HG03432 (cell line): Measurements from ENCODE around the gene HSP90AA1.
"Not testable (repeated sequence)": the region's sequence is repeated elsewhere in the genome, so short reads cannot be mapped to it uniquely, and the experiment has no call there.

Experiments used
- ATAC-seq: cut with Tn5 transposase; IDR thresholded peaks from one replicate; pipeline ENCODE4 v1.9.1; 2021; ENCODE audit warnings: mild to moderate bottlenecking, moderate library complexity; ENCODE audit not compliant: unreplicated experiment

Gene HSP90AA1

DNA sequence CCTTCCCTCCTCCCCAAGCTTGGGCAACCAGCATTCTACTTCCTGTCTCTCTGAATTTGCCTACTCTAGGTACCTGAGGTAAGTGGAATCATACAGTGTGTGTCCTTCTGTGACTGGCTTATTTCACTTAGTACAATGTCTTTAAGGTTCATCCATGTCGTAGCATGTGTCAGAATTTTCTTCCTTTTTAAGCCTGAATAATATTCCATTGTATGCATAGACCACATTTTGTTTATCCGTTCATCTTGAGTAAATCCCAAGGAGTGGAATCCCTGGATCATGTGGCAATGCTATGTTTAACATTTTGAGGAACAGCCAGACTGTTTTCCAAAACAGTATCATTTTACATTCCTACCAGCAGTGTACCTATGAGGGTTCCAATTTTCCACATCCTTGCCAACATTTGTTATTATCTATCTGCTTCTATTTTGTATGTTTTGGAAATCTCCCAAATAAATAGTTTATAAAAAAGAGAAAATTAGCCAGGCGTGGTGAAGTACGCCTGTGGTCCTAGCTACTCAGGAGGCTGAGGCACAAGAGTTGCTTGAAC is 12.4 kb downstream of the HSP90AA1 start:
- ATAC-seq, result no peak

DNA sequence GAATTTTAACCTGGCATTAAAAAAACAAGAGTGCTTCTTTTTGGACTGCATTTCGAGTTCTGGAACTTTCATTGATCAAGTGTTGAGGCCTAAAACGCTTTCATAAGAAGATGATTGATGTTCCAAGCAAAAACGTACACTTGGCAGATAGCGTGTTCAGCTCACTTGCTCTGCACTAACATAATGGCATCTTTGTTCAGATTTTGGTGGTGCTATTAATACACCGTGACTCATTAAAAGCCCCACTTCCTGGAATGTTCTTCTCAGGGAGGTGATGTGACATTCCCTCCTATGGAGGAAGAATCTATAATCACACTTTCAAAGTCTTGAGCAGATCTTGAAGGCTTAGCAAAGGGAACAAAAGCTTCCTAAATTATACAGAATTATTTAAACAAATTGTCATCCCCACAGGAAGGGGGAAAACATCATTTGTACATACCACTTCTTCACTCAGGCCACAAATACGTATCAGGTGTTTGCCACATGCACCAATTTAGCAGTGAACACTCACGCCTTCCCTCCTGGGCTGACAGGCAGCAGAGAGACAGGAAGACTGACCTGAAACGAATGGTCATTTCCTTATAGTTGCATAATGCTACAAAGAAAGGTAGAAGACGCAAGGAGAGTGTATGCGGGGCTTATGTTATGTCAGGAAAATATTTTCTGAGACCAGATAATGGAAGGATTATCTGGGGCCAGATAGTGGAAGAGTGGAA is 15.4 kb downstream of the HSP90AA1 start:
- ATAC-seq, result no peak

DNA sequence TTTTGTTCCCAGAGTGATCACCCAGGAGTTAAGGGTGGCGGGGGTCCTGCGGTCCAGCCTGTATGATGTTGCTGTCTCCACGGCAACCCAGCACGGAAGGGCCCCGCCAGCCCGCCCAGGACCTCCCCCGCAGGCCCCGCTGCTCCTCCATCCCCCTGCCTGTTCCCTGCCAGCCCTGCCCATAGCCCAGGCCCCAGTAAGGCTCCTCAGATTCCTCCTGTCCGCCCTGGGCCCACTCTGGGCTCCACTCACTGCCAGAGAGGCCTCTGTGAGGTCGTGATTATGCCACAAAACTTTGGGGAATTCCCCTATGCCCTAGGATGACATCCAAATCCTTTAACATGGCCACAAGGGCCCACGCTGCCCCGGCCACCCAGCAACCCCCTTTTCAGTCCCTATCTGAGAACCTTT is 20.8 kb downstream of the HSP90AA1 start:
- no peak for ATAC-seq

DNA sequence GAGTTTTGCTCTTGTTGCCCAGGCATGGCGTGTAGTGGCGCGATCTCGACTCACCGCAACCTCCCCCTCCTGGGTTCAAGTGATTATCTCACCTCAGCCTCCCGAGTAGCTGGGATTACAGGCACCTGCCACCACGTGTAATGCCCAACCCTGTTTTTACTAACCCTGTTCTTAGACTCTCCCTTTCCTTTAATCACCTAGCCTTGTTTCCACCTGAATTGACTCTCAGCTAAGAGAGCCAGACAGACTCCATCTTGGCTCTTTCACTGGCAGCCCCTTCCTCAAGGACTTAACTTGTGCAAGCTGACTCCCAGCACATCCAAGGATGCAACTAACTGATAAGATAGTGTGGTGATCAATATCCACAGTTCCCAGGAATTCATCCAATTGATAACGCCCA is 22.3 kb downstream of the HSP90AA1 start:
- ATAC-seq, result not testable (repeated sequence)

DNA sequence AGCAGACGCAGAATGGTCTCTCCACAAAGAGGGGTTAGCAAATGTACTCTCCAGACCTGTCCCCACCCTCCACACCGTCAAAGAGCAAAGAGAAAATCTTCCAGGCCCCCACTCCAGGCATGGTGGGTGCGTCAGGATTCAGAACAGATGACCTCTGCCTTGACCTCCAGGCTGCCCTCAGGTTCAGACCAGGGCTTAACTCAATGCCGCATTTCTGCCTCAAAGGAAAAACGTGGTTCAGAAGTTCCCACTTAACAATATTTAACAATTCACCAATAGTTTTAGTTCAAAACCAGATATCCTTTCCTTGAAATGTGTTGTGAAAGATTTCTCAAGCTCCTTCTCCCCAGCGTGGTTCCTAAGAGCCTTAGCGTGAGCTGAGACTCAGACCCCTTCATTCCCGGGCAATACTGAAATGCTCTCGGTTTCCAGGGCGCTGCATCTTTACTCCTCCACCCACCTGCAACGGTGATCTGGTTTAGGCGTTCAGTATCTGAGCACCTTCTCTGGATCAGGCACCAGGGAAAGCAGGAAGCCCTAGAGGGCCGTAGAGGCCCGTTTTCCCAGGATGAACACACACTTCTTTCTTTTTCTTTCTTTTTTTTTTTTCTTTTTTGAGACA is 22.9 kb downstream of the HSP90AA1 start:
- no peak for ATAC-seq

DNA sequence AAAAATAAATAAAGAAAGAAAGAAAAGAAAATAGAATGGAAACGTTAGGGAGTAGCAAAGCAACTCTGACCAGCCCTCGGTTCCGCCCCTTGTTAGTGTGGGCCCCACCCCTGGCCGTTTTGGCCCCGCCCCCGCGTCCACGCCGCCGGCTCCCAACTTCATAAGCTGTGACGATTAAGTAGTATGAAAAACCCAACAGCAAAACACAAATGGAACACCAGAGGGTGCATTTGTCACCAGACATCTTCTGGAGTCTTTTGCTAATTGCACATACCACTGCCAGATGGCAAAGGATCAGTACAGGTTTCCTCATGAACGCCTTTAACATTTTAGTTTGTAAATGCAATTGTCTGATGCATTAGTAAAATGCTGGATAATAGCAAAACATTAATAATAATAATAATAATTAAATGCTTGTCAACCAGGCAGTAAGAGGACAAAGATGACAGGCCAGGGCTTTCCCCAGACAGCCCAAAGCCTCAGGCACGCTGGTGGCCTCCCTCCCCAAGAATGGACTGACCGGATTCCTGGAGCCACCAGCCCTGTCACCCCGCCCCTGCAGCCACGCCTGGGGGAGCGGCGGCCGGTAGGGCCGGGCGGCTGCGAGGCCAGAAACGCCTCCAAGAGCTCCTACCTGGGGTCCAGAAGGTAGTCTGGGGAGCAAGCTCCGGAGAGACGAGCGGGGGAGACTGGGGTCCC is 23.6 kb downstream of the HSP90AA1 start:
- ATAC-seq, result no peak

DNA sequence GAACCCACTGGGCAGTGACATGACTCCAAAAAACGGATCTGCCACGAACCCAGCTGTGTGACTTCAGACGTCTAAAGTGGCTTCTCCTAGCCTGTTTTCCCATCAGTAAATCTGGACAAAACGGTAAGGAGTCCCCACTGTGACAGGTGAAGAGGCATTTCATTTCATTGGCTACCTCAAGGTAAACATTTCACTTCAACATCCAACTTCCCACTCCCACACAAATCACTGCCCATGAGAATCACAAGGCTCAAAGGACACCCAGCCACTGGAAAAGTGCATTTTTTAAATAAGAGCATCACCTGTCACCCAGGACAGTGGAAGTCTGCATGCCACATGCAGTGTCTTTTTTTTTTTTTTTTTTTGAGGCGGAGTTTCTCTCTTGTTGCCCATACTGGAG is 27.9 kb downstream of the HSP90AA1 start:
- ATAC-seq, result no peak

DNA sequence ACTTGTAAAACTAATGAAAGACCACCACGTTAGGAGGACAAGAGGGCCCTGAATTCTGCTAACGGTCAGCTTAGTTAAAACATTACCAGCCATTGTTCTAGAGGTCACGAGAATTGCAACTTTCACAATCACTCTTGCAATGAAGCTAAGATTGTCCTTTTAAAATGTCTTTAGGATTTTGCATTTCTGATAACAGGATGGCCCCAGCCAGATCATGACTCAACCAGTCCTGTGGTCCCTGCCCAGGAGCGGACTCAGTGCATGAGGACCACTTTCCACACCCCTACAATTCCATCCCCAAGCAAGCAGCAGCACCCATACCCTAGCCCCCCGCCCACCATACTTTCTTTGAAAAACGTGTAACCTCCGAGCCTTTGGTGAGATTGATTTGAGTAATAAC is 28.7 kb downstream of the HSP90AA1 start:
- ATAC-seq, result no peak

DNA sequence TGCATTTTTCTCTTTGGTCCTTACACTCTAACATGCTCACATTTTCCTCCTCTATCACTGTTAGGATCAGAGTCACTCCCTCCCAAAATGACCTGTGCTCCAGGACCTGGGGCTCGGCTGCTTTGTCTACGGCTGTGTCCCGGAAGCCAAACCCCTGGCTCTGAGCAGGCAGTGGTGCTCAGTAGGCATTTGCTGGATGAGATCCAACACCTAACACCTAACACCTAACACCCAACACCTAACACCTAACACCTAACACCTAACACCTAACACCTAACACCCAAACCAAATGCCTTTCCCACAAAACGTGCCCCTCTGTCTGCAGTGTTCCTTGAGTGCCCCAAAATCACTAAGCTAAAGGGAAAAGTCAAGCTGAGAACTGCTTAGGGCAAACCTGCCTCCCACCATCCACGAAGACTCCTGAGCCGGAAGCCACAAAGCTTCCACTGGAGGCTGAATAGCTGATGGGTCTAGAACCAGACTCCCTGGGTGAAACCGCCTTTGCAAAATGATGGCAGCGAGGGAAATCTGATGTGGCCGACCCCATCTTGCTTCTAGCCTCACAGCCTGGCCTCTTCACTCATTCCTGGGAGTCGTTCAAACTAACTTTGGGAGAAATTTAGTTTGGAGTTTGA is 29.2 kb downstream of the HSP90AA1 start:
- ATAC-seq, result no peak

DNA sequence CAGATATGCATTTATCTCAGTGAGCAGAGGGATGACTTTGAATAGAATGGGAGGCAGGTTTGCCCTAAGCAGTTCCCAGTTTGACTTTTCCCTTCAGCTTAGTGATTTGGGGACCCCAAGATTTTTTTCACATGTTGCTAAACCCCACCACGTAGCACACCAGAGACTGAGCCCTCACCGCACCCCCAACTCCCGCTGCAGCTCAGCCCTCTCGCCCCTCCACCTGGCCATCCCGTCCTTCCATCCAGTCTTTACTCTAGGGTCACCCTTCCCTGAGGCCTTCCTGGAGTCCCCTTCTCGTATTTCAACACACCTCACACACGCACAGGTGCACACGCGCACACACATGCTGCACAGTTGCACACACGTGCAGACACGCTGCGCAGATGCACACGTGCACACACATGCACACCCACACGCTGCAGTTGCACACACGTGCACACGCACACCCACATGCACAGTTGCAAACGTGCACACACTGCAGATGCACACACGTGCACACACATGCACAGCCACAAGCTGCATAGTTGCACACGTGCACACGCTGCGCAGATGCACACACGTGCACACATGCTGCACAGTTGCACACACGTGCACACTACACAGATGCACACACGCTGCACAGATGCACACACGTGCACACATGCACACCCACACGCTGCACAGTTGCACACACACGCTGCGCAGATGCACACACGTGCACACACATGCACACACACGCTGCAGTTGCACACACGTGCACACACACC is 30.0 kb downstream of the HSP90AA1 start:
- no peak for ATAC-seq

DNA sequence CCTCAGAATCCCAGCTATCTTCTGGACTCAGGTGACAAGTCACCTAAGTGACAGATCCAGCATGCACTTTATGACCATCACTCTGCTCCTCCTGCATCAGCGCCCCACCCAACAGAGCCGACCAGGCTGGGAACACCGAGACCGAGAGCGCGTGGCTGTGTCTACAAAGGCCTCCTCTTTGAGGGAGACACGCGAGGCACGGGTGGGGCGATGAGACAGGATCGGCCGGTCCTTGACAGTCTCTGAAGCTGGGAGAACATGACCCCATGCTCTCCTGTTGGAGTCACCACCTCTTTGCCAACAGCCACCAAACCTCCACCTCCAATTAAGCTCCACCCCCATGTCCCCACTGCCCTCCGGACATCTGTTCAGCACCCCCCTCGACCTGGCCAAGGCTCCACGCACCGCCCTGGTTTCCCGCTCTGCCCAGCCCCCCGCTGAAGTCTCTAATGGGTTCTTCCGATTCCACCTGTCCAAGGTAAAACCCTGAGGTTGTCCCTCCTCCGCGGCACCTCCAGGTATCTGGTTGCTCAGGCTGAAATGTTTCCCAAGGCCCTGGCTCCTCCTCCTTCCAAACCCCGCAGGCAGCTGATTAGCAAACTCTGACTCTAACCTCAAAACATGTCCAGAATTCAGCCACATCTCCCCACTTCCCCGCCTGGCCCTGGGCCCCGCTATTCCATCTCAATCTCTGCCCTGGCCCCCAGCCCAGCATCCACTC is 31.5 kb downstream of the HSP90AA1 start:
- no peak for ATAC-seq

DNA sequence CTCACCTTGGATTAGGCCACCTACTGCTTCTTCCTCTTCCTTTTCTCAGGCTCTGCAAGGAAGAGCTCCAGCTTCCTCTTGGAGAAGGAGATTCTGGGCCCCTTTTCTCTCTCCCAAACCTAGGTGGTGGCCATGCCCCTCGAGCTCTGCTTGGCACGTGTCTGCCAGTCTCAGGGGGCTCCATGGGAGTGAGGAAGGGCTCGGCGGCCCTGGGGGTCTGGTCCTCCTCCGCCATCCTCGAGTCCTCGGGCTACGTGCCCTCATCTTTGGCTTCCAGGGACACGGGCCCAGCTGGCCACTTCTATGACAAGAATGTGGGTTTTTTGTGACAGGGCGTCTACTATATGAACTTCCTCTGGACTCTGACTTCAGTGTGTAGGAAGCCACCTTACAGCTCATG is 34.3 kb downstream of the HSP90AA1 start:
- no peak for ATAC-seq

DNA sequence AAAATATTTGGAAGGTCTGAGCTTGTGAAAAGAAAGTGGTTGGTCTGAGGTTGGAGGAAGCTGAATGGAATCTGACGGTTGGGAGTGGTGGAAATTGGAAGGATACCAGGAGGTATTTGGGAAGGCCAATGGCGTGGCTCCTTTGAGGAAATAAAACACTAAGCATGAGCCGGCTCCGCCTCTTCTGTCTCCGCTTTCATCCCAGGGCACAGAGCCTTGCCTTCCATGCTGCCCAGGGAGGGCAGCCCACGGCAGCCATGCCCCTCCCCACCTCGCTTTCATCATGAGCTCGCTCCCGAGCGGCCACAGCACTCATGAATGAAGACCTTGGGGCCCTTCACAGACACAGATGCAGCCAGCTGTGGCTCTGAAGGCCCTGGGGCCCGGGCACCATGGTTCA is 36.2 kb downstream of the HSP90AA1 start:
- ATAC-seq, result no peak

DNA sequence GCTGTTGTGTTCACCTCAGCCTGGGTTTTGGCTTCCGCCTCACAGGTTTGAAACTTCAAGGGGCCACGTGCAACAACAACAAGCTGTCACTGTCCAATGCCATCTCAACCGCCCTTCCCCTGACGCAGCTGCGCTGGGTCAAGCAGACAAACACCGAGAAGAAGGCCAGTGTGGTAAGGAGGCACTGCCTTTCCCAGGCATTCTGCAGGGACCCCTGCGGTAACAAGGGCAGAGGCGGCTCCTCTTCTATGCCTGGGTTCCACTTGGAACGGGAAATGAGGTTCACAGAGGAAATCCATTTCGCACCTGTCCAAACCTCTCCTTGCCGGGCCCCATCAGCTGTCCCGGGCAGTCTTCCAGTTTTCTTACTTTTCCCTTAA is 36.8 kb downstream of the HSP90AA1 start:
- ATAC-seq, result no peak

DNA sequence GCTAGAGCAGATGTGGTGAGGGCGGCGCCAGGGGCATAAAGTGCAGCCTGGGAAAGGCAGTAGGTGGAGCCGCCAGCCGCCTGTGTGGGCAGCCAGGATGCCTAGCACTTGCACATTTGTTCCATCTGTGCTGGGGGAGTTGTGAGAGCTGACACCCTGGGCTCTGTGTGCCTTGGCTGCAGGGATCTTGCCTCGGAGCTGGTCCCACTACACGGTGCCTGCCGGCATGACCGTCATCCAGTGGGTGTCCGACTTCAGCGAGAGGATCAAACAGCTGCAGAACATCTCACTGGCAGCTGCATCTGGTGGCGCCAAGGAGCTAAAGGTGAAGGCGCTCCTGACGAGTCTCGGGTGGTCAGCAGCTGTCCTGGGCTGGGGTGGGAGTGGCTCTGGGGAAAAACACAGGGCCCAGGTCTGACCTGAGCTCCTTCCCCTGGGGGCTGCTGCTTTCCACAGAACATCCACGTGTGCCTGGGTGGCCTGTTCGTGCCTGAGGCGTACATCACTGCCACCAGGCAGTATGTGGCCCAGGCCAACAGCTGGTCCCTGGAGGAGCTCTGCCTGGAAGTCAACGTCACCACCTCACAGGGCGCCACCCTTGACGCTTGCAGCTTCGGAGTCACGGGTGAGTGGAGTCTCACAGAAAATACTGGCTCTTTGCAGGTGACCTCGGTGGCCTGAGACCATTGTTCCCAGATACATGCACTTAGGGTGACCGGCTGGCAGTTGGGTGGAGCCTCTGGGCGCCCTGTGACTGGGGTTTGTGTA is 37.4 kb downstream of the HSP90AA1 start:
- no peak for ATAC-seq

DNA sequence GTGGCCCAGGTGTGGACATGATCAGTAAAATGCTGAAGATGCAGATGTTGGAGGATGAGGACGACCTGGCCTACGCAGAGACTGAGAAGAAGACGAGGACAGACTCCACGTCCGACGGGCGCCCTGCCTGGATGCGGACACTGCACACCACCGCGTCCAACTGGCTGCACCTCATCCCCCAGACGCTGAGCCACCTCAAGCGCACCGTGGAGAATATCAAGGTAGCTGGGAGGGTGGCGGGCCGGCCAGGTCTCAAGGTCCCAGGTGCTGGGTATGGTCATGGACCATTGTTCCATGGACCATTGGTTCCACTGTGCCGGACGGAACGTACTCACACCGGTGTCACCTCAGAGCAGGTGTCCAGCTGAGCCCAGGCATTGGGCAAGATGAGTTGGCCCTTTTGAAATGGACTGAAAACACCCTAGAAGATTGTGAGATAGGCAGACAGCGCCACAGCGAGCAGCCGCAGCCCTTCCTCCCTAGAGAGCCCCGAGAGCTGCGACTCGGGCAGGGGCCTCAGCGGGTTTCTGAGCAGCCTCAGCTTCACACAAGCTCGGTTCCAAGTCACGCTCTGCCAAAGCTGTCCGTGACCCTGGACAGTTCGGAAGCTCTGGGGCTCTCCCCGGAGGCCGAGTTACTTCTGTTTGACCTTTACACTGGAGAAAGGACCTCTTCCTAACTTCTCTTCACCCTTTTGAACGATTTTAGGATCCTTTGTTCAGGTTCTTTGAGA is 38.9 kb downstream of the HSP90AA1 start:
- ATAC-seq, result no peak

DNA sequence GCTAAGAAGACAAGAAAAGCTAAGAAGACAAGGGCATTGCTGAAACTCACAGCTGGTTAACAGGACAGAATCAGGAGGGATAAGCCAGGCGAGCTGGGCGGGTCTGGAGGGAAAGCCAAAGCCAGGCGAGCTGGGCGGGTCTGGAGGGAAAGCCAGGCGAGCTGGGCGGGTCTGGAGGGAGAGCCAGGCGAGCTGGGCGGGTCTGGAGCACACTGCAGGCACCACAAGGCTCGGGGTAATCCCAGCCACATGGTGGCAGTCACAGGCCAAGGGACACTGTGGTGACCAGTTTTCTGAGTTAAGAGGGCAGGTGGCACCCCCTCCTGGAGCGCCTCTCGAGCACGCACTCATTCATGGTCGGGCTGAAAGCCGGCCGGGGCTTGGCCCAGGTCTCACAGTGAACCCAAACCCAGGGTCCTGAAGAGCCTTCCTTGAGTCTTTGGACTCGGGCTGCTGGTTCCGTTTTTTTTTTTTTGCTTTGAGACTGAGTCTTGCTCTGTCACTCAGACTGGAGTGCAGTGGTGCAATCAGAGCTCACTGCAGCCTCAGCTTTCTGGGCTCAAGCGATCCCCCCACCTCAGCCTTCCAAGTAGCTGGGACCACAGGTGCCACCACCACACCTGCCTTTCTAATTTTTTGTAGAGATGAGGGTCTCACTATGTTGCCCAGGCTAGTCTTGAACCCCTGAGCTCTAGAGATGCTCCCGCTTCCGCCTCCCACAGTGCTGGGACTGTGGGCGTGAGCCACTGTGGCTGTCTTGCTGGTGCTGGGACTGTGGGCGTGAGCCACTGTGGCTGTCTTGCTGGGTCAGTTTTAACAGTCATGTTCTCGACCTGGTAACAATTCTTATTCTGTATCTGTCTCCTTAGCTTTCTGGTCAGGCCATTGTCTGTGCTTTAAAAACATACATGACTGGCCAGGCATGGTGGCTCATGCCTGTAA is 40.2 kb downstream of the HSP90AA1 start:
- no peak for ATAC-seq

DNA sequence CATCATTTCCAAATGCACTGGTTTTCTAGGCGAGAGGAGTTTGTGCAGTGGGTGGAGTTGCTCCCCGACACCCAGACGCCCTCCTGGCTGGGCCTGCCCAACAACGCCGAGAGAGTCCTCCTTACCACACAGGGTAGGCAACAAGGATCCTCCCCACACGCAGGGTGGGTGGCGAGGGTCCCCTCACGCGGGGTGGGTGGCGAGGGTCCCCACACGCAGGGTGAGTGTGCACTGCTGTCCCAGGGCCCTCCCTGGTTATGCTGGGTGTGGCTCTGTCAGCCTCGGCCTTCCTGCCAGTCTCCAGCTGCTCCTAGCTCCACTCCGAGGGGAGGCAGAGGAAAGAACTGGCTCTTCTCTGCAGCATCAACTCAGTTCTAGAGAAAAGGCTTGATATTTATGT is 42.3 kb downstream of the HSP90AA1 start:
- no peak for ATAC-seq
